GM19324 (cell line): ENCODE measurements around the gene GGA1.
"Not testable (repeated sequence)": the region's sequence is repeated elsewhere in the genome, so short reads cannot be mapped to it uniquely, and the experiment has no call there.

Experiments used
- ATAC-seq: cut with Tn5 transposase; IDR thresholded peaks from one replicate; pipeline ENCODE4 v1.9.1; 2021; ENCODE audit warnings: mild to moderate bottlenecking, moderate library complexity; ENCODE audit not compliant: unreplicated experiment, low FRiP score

GGA1 gene

GRCh38 chr22:37569921-37570660, 38.5 kb upstream of the GGA1 start:
- no peak for ATAC-seq

- ATAC-seq = no peak
Measured at GRCh38 chr22:37570661-37570976, 38.0 kb upstream of the GGA1 start.

GRCh38 chr22:37571258-37571991, 37.2 kb upstream of the GGA1 start:
- no peak for ATAC-seq

GRCh38 chr22:37571992-37572373, 36.7 kb upstream of the GGA1 start:
- no peak for ATAC-seq

GRCh38 chr22:37575490-37576003, 33.1 kb upstream of the GGA1 start:
- ATAC-seq = no peak

GRCh38 chr22:37578002-37578401, 30.6 kb upstream of the GGA1 start:
- no peak for ATAC-seq

- ATAC-seq = no peak
Measured at GRCh38 chr22:37581504-37581903, 27.1 kb upstream of the GGA1 start.

- ATAC-seq = no peak
Measured at GRCh38 chr22:37582526-37582925, 26.1 kb upstream of the GGA1 start.

GRCh38 chr22:37588546-37589215, 20.0 kb upstream of the GGA1 start:
- no peak for ATAC-seq

- no peak for ATAC-seq
Measured at GRCh38 chr22:37589636-37590035, 19.0 kb upstream of the GGA1 start.

- not testable (repeated sequence) for ATAC-seq
Measured at GRCh38 chr22:37591081-37591480, 17.6 kb upstream of the GGA1 start.

GRCh38 chr22:37591823-37592404, 16.7 kb upstream of the GGA1 start:
- ATAC-seq = no peak

- ATAC-seq = no peak
Measured at GRCh38 chr22:37594237-37594636, 14.4 kb upstream of the GGA1 start.

GRCh38 chr22:37599153-37599552, 9.5 kb upstream of the GGA1 start:
- no peak for ATAC-seq

GRCh38 chr22:37601203-37601539, 7.5 kb upstream of the GGA1 start:
- ATAC-seq = no peak

- no peak for ATAC-seq
Measured at GRCh38 chr22:37601540-37602442, 6.8 kb upstream of the GGA1 start.

GRCh38 chr22:37602546-37603277, 5.9 kb upstream of the GGA1 start:
- ATAC-seq = not testable (repeated sequence)

GRCh38 chr22:37604074-37604473, 4.6 kb upstream of the GGA1 start:
- no peak for ATAC-seq

- no peak for ATAC-seq
Measured at GRCh38 chr22:37604875-37605274, 3.8 kb upstream of the GGA1 start.
